ENCODE data around the gene PIP5K1C. TPM values are rescaled to one million over a fixed set of nuclear protein-coding genes. Genes with fewer than 3 reads are reported as not detected.

Gene PIP5K1C
- total RNA-seq, 1 experiment from 2014 or later: 34.0 TPM

- POLR2A ChIA-PET: no interaction called here
These were observed 50.4 kb downstream of the PIP5K1C start for GRCh38 chr19:3649888-3650287.

More at GRCh38 chr19:3649888-3650287, 50.4 kb downstream of the PIP5K1C start:
- H3K9me3 Mint-ChIP-seq: no peaks in the 10 kb centered on the region
- no peaks in the 10 kb centered on the region for H3K27me3 Mint-ChIP-seq (ENCODE audit: low read depth)
- DNase-seq (ENCODE audit: low spot score) (no peak), ATAC-seq (peak; percentile 62)
- no peaks in the 10 kb centered on the region for H3K4me1 Mint-ChIP-seq
- TF ChIP-seq ZNF396 (CRISPR knock-in tag; IDR thresholded peaks at IDR 0.05; ENCODE audit: borderline replicate concordance) (no peak), GRHL2 (CRISPR knock-in tag; IDR thresholded peaks at IDR 0.05; ENCODE audit: insufficient replicate concordance, severe bottlenecking) (no peak), ZNF425 (CRISPR knock-in tag; conservative IDR thresholded peaks at IDR 0.05) (no peak), KAT7 (CRISPR knock-in tag; IDR thresholded peaks at IDR 0.05; ENCODE audit: borderline replicate concordance) (no peak), HMGXB4 (CRISPR knock-in tag; IDR thresholded peaks at IDR 0.05) (no peak), ZNF138 (CRISPR knock-in tag; conservative IDR thresholded peaks at IDR 0.05) (no peak), CDX4 (CRISPR knock-in tag; IDR thresholded peaks at IDR 0.05; ENCODE audit: borderline replicate concordance) (no peak), ZNF532 (CRISPR knock-in tag; IDR thresholded peaks at IDR 0.05; ENCODE audit: borderline replicate concordance) (no peak), ZNF281 (CRISPR knock-in tag; IDR thresholded peaks at IDR 0.05) (no peak), USF1 (CRISPR knock-in tag; IDR thresholded peaks at IDR 0.05) (no peak), NR3C1 (CRISPR knock-in tag; conservative IDR thresholded peaks at IDR 0.05; ENCODE audit: low read depth) (no peak), TCF7 (CRISPR knock-in tag; IDR thresholded peaks at IDR 0.05; ENCODE audit: low read depth) (no peak), JUN (CRISPR knock-in tag; IDR thresholded peaks at IDR 0.05) (no peak), AFF4 (CRISPR knock-in tag; IDR thresholded peaks at IDR 0.05; ENCODE audit: borderline replicate concordance) (no peak), CBFB (CRISPR knock-in tag; IDR thresholded peaks at IDR 0.05; ENCODE audit: low read depth) (no peak)
- H3K4me3 Mint-ChIP-seq: no peak overlapping the region
- CTCF ChIA-PET: interaction anchor here (0.6 to 1.8 kb wide), 8 partner anchors 10 to 112 kb away, joined by 3 to 9 read pairs (median 4); partner anchors contain the start of gene MRPL54
- H3K36me3 Mint-ChIP-seq: peaks cover 2% of the 10 kb centered on the region; the same call in 1 of the 2 replicates
- no peak overlapping the region for H3K27ac Mint-ChIP-seq
